Type B pancreatic cell (in vitro differentiated cells): ENCODE data around the gene SOX5. TPM values are rescaled to one million over a fixed set of nuclear protein-coding genes. Genes with fewer than 3 reads are reported as not detected.
"Not testable (repeated sequence)": the region's sequence is repeated elsewhere in the genome, so short reads cannot be mapped to it uniquely, and the experiment has no call there.

Experiments used
- DNase-seq: peaks from one replicate; pipeline ENCODE4 v3.0.0; 2021; ENCODE audit warnings: mixed read lengths; ENCODE audit not compliant: unreplicated experiment; ENCODE audit errors: extremely low spot score
- H3K27ac Mint-ChIP-seq: 2 replicates; pipeline ENCODE4 v1.8.0; 2021; ENCODE audit warnings: mild to moderate bottlenecking, mixed read lengths
- H3K27me3 Mint-ChIP-seq: 2 replicates; pipeline ENCODE4 v1.8.0; 2021; ENCODE audit warnings: mixed read lengths
- H3K36me3 Mint-ChIP-seq: 2 replicates; pipeline ENCODE4 v1.8.0; 2021; ENCODE audit warnings: mixed read lengths
- H3K4me1 Mint-ChIP-seq: one replicate; pipeline ENCODE4 v1.8.0; 2021; ENCODE audit warnings: mixed read lengths; ENCODE audit not compliant: unreplicated experiment
- H3K4me3 Mint-ChIP-seq: 2 replicates; pipeline ENCODE4 v1.8.0; 2021; ENCODE audit warnings: mild to moderate bottlenecking, mixed read lengths
- H3K9me3 Mint-ChIP-seq: 2 replicates; pipeline ENCODE4 v1.8.0; 2021; ENCODE audit warnings: mixed read lengths
- CTCF ChIP-seq: fragments of 200-600 bp; sonication (generic); conservative IDR thresholded peaks from 2 replicates; pipeline ENCODE4 v1.5.0; 2021; ENCODE audit warnings: antibody characterized with exemption, mild to moderate bottlenecking
- total RNA-seq: library from RNA; stranded (reverse); gene quantifications from 2 replicates; pipeline ENCODE4 v1.2.1, GENCODE V29; 2021; ENCODE audit warnings: low replicate concordance

The SOX5 gene
- total RNA-seq, 1 donor from 2014 or later: 32.8 TPM

GRCh38 chr12:23493672-23494071 is 455.8 kb downstream of the SOX5 start:
- Mint-ChIP-seq H3K36me3 (peaks cover 5% of the 10 kb centered on the region), H3K27me3 (no peaks in the 10 kb centered on the region), H3K4me1 (no peaks in the 10 kb centered on the region), H3K27ac (no peak overlapping the region), H3K4me3 (no peak overlapping the region), H3K9me3 (peaks cover 13% of the 10 kb centered on the region)
- no peak for TF ChIP-seq CTCF
- DNase-seq: no peak

- H3K36me3 Mint-ChIP-seq, H3K27me3 Mint-ChIP-seq, H3K4me3 Mint-ChIP-seq, DNase-seq, H3K27ac Mint-ChIP-seq, H3K4me1 Mint-ChIP-seq: not testable (repeated sequence)
- H3K9me3 Mint-ChIP-seq: peaks cover 17% of the 10 kb centered on the region
These were observed 458.4 kb downstream of the SOX5 start for GRCh38 chr12:23491029-23491428.

- no peaks in the 10 kb centered on the region for H3K36me3 Mint-ChIP-seq
- H3K4me1 Mint-ChIP-seq: no peaks in the 10 kb centered on the region
- DNase-seq: no peak
- no peak for TF ChIP-seq CTCF
- peaks cover 12% of the 10 kb centered on the region for H3K9me3 Mint-ChIP-seq
- no peaks in the 10 kb centered on the region for H3K27me3 Mint-ChIP-seq
- H3K4me3 Mint-ChIP-seq: no peak overlapping the region
- H3K27ac Mint-ChIP-seq: no peak overlapping the region
These were observed 461.3 kb downstream of the SOX5 start for GRCh38 chr12:23488130-23488529.

GRCh38 chr12:23484238-23484637 is 465.2 kb downstream of the SOX5 start:
- no peak overlapping the region for H3K4me3 Mint-ChIP-seq
- H3K36me3 Mint-ChIP-seq: peaks cover 3% of the 10 kb centered on the region
- H3K9me3 Mint-ChIP-seq: peaks cover 15% of the 10 kb centered on the region
- TF ChIP-seq CTCF: no peak
- no peak overlapping the region for H3K27ac Mint-ChIP-seq
- H3K4me1 Mint-ChIP-seq: no peaks in the 10 kb centered on the region
- H3K27me3 Mint-ChIP-seq: no peaks in the 10 kb centered on the region
- no peak for DNase-seq

DNA sequence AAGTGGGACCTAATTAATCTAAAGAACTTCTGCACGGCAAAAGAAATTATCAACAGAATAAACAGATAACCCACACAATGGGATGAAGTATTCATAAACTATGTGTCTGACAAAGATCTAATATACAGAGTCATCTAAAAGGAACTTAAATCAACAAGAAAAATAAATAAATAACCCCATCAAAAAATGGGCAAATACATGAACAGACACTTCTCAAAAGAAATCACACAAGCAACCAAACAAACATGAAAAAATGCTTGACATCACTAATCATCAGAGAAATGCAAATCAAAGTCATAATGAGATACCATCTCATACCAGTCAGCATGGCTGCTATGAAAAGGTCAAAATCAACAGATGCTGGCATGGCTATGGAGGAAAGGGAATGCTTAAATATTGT is 466.9 kb downstream of the SOX5 start:
- Mint-ChIP-seq H3K27ac (no peak overlapping the region), H3K9me3 (peaks cover 7% of the 10 kb centered on the region), H3K27me3 (no peaks in the 10 kb centered on the region), H3K36me3 (peaks cover 4% of the 10 kb centered on the region), H3K4me3 (no peak overlapping the region), H3K4me1 (no peaks in the 10 kb centered on the region)
- DNase-seq: no peak
- no peak for TF ChIP-seq CTCF
